Left lung (tissue), 14 donors: Measurements from ENCODE around the gene RO60. TPM values are rescaled to one million over a fixed set of nuclear protein-coding genes. Genes with fewer than 3 reads are reported as not detected.

Experiments used
- ATAC-seq: fragments of 200-7000 bp; cut with Tn5 transposase; one replicate; pipeline ENCODE4 v1.9.1; 2020; ENCODE audit warnings: moderate library complexity
- DNase-seq, 4 donors: peaks; one replicate each; pipeline ENCODE4 v3.0.0-alpha.2; 2013 to 2020
- H3K27ac ChIP-seq, 2 donors: fragments of 200-600 bp; sonication (generic) in 1 of 2; one replicate each; pipeline versions ENCODE4 v1.5.0 to v1.8.0; 2020 to 2021
- H3K27me3 ChIP-seq, 2 donors: fragments of 200-600 bp; sonication (generic) in 1 of 2; one replicate each; pipeline versions ENCODE4 v1.5.0 to v1.8.0; 2020 to 2021
- H3K36me3 ChIP-seq, 2 donors: fragments of 200-600 bp; sonication (generic) in 1 of 2; one replicate each; pipeline versions ENCODE4 v1.5.0 to v1.8.0; 2020 to 2021
- H3K4me1 ChIP-seq, 2 donors: fragments of 200-600 bp; one replicate each; pipeline ENCODE4 v1.8.0; 2021
- H3K4me3 ChIP-seq, 2 donors: fragments of 200-600 bp; sonication (generic) in 1 of 2; one replicate each; pipeline versions ENCODE4 v1.5.0 to v1.8.0; 2020 to 2021; ENCODE audit warnings: mild to moderate bottlenecking in 1 of 2
- H3K9me3 ChIP-seq, 2 donors: fragments of 200-600 bp; sonication (generic) in 1 of 2; one replicate each; pipeline versions ENCODE4 v1.5.0 to v1.8.0; 2020 to 2021
- intact Hi-C, 2 donors: fragments of 100-400 bp; cut with DNase I; formaldehyde crosslinking; loops; one replicate each; pipeline versions ENCODE4 v1.11.2 to v1.14.2; 2022
- long read RNA-seq, 12 donors: library from polyadenylated mRNA in 2 of 12; unstranded in 2 of 12; transcript quantifications; one replicate each; pipeline ENCODE4 v2.0.0 and lab custom pipeline, GENCODE V29; 2019 to 2026
- polyA plus RNA-seq, 6 donors: library from polyadenylated mRNA; unstranded; fragments of 120-200 nt; gene quantifications; one replicate each; pipeline ENCODE4 v1.2.1, GENCODE V29; 2013; ENCODE audit not compliant: insufficient read length in 6 of 6
- total RNA-seq, 2 donors: library from RNA; stranded (reverse); fragmentation: NEBNext Ultra II Directional; extraction: Animal tissue kit (Norgen Biotek cat#: 25700); gene quantifications; one replicate each; pipeline ENCODE4 v1.2.1, GENCODE V29; 2021
- TF ChIP-seq, protein P1 (sequence below), 2 donors: fragments of 200-600 bp; sonication (generic) in 1 of 2; IDR thresholded peaks; one replicate each; pipeline versions ENCODE4 v1.5.0 to v1.8.0; 2021; ENCODE audit warnings: antibody characterized with exemption in 2 of 2
- donor health status: DM: no; HTN: yes; CAD: no.
- donor health status: DM: no; HTN: no; CAD: no.

The RO60 gene
- 10 to 100 TPM; 70.8 to 72.0 TPM for total RNA-seq
- polyA plus RNA-seq: 10 to 100 TPM; 46.0 to 52.8 (median 48.4) TPM
- long read RNA-seq, donor 1, full-length matches to known transcripts: 11 of 11 reads
- long read RNA-seq, donor 1, partial matches to known transcripts: 0 of 11 reads
- long read RNA-seq, donor 1, other reads (novel, unspliced or antisense): 0 of 11 reads
- long read RNA-seq, donor 2, full-length matches to known transcripts: 13 of 77 reads
- long read RNA-seq, donor 2, partial matches to known transcripts: 64 of 77 reads
- long read RNA-seq, donor 2, other reads (novel, unspliced or antisense): 0 of 77 reads
- long read RNA-seq, donor 3, full-length matches to known transcripts: 6 of 6 reads
- long read RNA-seq, donor 3, partial matches to known transcripts: 0 of 6 reads
- long read RNA-seq, donor 3, other reads (novel, unspliced or antisense): 0 of 6 reads
- long read RNA-seq, donor 4, full-length matches to known transcripts: 26 of 38 reads
- long read RNA-seq, donor 4, partial matches to known transcripts: 6 of 38 reads
- long read RNA-seq, donor 4, other reads (novel, unspliced or antisense): 6 of 38 reads
- long read RNA-seq, donor 5, partial matches to known transcripts: 19 of 25 reads
- long read RNA-seq, donor 5, other reads (novel, unspliced or antisense): 0 of 25 reads
- long read RNA-seq, donor 6, transcript TROVE2-206 (9 exons, 2,143 nt): major isoform, 5 of 6 reads
- long read RNA-seq, donor 6, partial matches to known transcripts: 0 of 6 reads
- long read RNA-seq, donor 6, other reads (novel, unspliced or antisense): 0 of 6 reads
- long read RNA-seq, donor 7, partial matches to known transcripts: 0 of 4 reads
- long read RNA-seq, donor 7, other reads (novel, unspliced or antisense): 0 of 4 reads
- long read RNA-seq, donor 8, partial matches to known transcripts: 0 of 7 reads
- long read RNA-seq, donor 8, other reads (novel, unspliced or antisense): 0 of 7 reads
- long read RNA-seq, donor 9: 0 reads
- long read RNA-seq, donor 10, full-length matches to known transcripts: 14 of 14 reads
- long read RNA-seq, donor 10, partial matches to known transcripts: 0 of 14 reads
- long read RNA-seq, donor 10, other reads (novel, unspliced or antisense): 0 of 14 reads
- long read RNA-seq, donor 11, full-length matches to known transcripts: 13 of 82 reads
- long read RNA-seq, donor 11, partial matches to known transcripts: 25 of 82 reads
- long read RNA-seq, donor 11, other reads (novel, unspliced or antisense): 44 of 82 reads
- long read RNA-seq, donor 12, full-length matches to known transcripts: 4 of 4 reads
- long read RNA-seq, donor 12, partial matches to known transcripts: 0 of 4 reads
- long read RNA-seq, donor 12, other reads (novel, unspliced or antisense): 0 of 4 reads

DNA sequence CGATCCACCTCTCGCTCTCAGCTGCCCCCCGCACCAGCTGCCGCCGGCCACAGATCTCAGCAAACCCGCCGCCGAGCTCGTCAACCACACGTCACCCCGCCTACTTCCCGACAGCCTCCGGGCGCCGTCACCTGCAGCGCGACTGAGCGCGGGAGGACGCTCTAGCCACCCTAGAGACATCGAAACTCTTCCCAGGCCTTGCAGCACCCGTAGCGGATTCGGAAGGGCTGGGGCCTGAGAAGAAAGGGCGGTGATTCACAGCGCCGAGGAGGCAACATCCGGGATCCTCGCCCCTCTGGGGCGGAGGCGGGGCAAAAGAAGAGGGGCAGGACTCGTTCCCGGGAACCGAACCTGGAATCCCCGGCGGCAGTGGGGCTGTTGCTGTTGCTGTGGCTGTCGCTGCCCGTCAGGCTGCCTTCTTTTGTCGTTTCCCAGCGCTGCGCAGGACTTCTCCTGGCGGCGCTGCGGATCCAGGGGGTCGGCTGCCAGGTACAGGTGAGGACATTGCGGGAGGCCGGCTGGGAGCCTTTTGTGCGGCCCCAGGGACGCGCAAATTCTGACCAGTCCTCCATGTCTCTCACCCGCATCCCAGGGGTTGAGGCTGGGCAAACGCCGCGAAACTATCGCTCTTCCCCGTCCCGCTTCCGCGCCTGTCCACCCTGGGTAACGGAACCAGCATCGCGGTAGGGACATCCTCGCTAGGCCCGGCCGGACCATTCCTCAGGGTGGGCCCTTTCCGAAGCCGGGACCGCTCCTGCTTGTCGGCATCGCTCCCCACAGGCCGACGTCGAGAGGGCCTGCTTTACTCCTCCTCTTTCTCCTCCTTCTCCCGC, at the start of gene RO60, which contains the start of gene UCHL5:
TSS of gene RO60 (plus strand) at position 331 of the 833 bp plus-strand sequence. CDS start 9,443 bp downstream, outside the sequence.
TSS of gene UCHL5 (minus strand) at position 79 of the 833 bp plus-strand sequence. CDS start 100 bp downstream, outside the sequence.
- DNase-seq: peak; percentile 94 to 98 (median 98)
- H3K4me1 ChIP-seq: peaks cover 11 to 44% of the 10 kb centered on the region in 2 donors
- H3K27ac ChIP-seq: peak within 1 kb of the TSS; percentile 93
- TF ChIP-seq, protein P1, sequence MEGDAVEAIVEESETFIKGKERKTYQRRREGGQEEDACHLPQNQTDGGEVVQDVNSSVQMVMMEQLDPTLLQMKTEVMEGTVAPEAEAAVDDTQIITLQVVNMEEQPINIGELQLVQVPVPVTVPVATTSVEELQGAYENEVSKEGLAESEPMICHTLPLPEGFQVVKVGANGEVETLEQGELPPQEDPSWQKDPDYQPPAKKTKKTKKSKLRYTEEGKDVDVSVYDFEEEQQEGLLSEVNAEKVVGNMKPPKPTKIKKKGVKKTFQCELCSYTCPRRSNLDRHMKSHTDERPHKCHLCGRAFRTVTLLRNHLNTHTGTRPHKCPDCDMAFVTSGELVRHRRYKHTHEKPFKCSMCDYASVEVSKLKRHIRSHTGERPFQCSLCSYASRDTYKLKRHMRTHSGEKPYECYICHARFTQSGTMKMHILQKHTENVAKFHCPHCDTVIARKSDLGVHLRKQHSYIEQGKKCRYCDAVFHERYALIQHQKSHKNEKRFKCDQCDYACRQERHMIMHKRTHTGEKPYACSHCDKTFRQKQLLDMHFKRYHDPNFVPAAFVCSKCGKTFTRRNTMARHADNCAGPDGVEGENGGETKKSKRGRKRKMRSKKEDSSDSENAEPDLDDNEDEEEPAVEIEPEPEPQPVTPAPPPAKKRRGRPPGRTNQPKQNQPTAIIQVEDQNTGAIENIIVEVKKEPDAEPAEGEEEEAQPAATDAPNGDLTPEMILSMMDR (IDR thresholded peaks at IDR 0.05): no peak
- H3K9me3 ChIP-seq: no peaks in the 10 kb centered on the region
- ATAC-seq: peak; percentile 96
- no peaks in the 10 kb centered on the region for H3K27me3 ChIP-seq
- H3K36me3 ChIP-seq: no peaks in the 10 kb centered on the region
- H3K4me3 ChIP-seq: peak within 1 kb of the TSS; percentile 72 to 75
- intact Hi-C loops: no loop called here

DNA sequence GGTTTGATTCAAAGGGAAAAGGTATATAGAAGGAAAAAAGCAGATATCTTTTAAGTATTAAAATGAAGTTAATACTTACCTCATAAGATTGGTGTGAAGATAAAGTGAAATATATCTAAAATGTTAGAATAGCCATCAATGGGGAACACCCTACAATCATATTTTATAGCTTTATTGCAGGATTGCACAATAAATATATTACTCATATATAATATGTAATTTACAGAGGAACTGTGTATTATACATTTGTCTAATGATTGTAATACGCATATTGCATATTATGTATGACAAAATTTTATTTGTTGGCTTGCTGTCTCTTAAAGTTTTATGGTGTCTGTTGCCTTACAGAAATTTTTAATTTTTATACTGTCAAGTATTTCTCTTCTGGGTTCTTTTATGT, 48.0 kb upstream of the RO60 start:
- ATAC-seq (no peak), DNase-seq (no peak)
- Histone ChIP-seq H3K9me3 (no peaks in the 10 kb centered on the region), H3K36me3 (no peaks in the 10 kb centered on the region), H3K4me1 (no peaks in the 10 kb centered on the region), H3K4me3 (no peak overlapping the region), H3K27me3 (no peaks in the 10 kb centered on the region), H3K27ac (no peak overlapping the region)
- intact Hi-C loops: no loop called here
- TF ChIP-seq, protein P1 (IDR thresholded peaks at IDR 0.05): no peak

DNA sequence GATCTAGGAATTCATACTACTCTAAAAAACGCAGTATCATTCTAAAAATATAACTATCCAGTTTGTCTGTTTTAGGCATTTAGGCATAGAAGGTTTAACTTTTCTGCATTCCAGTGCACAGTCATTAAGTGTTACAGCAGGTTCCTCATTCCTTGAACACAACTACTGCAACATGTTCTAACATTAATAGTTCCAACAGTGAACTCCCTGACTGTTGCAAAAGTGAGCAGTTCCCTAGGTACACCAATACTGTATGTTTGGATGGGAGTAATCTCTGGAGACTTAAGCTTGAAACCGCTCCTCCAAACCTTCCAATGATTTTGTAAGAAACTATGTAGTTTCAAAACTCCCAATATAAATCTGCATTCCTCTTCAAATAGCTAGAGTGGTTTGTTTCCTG, 46.4 kb upstream of the RO60 start:
- H3K4me3 ChIP-seq: no peak overlapping the region
- intact Hi-C loops: no loop called here
- no peaks in the 10 kb centered on the region for H3K36me3 ChIP-seq
- DNase-seq (no peak), ATAC-seq (peak; percentile 45)
- no peaks in the 10 kb centered on the region for H3K27me3 ChIP-seq
- H3K4me1 ChIP-seq: no peaks in the 10 kb centered on the region
- H3K27ac ChIP-seq: no peak overlapping the region
- H3K9me3 ChIP-seq: no peaks in the 10 kb centered on the region
- TF ChIP-seq, protein P1 (IDR thresholded peaks at IDR 0.05): no peak

DNA sequence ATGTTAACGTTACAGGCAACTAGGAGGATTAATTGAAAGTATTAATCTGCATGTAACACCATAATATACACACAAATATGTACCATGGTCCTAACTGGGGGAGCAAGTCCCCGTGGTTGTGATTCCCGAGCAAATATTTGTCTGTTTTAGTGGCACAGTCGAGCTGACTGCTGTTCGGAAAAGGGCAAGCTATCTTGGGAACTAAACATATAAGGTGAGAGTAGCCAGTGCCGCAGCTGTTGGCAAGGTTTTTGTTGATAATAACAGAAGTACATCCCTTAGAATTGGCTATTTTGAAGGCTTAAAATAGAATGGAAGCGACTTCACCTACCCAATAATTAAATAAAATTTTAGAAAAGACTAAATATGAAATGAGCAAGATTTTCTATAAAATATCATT, 45.7 kb upstream of the RO60 start:
- no peak overlapping the region for H3K4me3 ChIP-seq
- intact Hi-C loops: no loop called here
- DNase-seq: peak in 1 of 4 donors; percentile 2
- TF ChIP-seq, protein P1 (IDR thresholded peaks at IDR 0.05): no peak
- no peaks in the 10 kb centered on the region for H3K27me3 ChIP-seq
- no peaks in the 10 kb centered on the region for H3K9me3 ChIP-seq
- no peaks in the 10 kb centered on the region for H3K36me3 ChIP-seq
- ATAC-seq: no peak
- H3K27ac ChIP-seq: no peak overlapping the region
- H3K4me1 ChIP-seq: no peaks in the 10 kb centered on the region
